Measurements from ENCODE around the gene TMPRSS12.
"Not testable (repeated sequence)": the region's sequence is repeated elsewhere in the genome, so short reads cannot be mapped to it uniquely, and the experiment has no call there.

TMPRSS12 gene, protein sequence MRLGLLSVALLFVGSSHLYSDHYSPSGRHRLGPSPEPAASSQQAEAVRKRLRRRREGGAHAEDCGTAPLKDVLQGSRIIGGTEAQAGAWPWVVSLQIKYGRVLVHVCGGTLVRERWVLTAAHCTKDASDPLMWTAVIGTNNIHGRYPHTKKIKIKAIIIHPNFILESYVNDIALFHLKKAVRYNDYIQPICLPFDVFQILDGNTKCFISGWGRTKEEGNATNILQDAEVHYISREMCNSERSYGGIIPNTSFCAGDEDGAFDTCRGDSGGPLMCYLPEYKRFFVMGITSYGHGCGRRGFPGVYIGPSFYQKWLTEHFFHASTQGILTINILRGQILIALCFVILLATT

DNA sequence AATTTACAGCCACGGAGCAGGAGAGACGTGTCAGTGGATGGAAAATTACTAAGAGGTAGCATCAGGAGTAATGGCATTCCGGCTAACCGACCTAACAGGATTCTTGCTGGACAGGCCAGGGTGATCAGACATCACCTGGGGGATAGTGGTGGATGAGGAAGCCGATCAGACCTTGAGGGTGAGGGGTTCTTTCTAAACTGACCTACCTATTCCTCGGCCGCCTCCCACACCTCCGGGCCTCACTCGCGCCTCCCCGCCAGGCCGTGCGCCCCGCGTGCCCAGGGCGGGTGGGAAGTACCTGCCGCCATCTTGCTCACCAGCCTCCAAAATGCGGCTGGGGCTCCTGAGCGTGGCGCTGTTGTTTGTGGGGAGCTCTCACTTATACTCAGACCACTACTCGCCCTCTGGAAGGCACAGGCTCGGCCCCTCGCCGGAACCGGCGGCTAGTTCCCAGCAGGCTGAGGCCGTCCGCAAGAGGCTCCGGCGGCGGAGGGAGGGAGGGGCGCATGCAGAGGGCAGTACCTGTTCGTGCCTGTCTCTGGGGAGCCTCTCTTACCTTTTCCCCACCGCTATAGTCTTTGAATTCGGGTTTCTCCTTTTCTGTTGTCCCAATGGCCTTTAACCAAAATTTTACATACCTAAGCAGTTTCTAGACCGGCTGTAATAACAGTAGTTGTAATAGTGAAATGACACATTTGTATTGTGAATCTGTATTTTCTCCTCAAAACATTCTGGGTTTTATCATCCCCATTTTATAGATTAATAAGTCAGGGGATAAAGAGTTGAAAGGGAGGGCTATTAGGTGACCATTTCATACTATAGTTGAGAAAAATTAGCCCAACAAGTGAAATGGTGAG lies at the start of gene TMPRSS12:
TSS of gene TMPRSS12 (plus strand) at position 290 of the 857 bp plus-strand sequence. CDS start at position 329, 39 bp downstream.
- no peak for DNase-seq (ENCODE audit: low read depth)
- in situ Hi-C loops (cut with HindIII; ENCODE audit: low sequenced_read_pairs), result no loop called here
- TF ChIP-seq, protein P1, sequence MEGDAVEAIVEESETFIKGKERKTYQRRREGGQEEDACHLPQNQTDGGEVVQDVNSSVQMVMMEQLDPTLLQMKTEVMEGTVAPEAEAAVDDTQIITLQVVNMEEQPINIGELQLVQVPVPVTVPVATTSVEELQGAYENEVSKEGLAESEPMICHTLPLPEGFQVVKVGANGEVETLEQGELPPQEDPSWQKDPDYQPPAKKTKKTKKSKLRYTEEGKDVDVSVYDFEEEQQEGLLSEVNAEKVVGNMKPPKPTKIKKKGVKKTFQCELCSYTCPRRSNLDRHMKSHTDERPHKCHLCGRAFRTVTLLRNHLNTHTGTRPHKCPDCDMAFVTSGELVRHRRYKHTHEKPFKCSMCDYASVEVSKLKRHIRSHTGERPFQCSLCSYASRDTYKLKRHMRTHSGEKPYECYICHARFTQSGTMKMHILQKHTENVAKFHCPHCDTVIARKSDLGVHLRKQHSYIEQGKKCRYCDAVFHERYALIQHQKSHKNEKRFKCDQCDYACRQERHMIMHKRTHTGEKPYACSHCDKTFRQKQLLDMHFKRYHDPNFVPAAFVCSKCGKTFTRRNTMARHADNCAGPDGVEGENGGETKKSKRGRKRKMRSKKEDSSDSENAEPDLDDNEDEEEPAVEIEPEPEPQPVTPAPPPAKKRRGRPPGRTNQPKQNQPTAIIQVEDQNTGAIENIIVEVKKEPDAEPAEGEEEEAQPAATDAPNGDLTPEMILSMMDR (IDR thresholded peaks at IDR 0.05; ENCODE audit: low read depth, low read length, missing control alignments), result no peak
- no peak within 1 kb of the TSS for H3K4me3 ChIP-seq (ENCODE audit: low read depth, low read length)

GRCh38 chr12:50799908-50800307 lies 42.8 kb upstream of the TMPRSS12 start:
- H3K4me3 ChIP-seq (ENCODE audit: low read depth, low read length), result no peak overlapping the region
- in situ Hi-C loops (cut with HindIII; ENCODE audit: low sequenced_read_pairs), result no loop called here
- TF ChIP-seq, protein P1 (IDR thresholded peaks at IDR 0.05; ENCODE audit: low read depth, low read length, missing control alignments), result no peak
- DNase-seq (ENCODE audit: low read depth), result no peak

- no peak overlapping the region for H3K4me3 ChIP-seq (ENCODE audit: low read depth, low read length)
- TF ChIP-seq, protein P1 (IDR thresholded peaks at IDR 0.05; ENCODE audit: low read depth, low read length, missing control alignments), result no peak
- DNase-seq (ENCODE audit: low read depth), result no peak
- in situ Hi-C loops (cut with HindIII; ENCODE audit: low sequenced_read_pairs), result no loop called here
Observed at GRCh38 chr12:50803230-50803875, 39.4 kb upstream of the TMPRSS12 start.

DNA sequence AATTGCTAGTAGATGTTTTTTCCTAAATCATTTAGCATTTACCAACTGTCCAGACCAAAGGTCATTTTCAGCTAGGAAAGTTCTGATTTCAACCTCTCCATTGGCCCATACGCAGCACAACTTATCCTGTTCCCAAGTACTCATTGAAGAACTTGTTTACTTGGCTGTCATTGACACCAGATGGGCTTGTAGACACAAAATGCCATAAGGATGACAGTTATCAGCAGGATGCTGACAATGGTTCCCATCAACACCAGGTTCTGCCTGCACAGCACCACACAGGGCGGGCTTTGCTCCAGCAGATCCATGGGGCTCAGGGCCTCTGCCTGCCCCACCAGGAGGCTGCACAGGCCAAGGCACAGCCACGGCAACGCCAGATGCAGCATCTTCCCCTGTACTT lies 36.5 kb upstream of the TMPRSS12 start:
- TF ChIP-seq, protein P1 (IDR thresholded peaks at IDR 0.05; ENCODE audit: low read depth, low read length, missing control alignments), result no peak
- in situ Hi-C loops (cut with HindIII; ENCODE audit: low sequenced_read_pairs), result no loop called here
- H3K4me3 ChIP-seq (ENCODE audit: low read depth, low read length), result no peak overlapping the region
- DNase-seq (ENCODE audit: low read depth), result no peak

- in situ Hi-C loops (cut with HindIII; ENCODE audit: low sequenced_read_pairs); DNase-seq (ENCODE audit: low read depth): not testable (repeated sequence)
Observed at GRCh38 chr12:50809131-50809530, 33.6 kb upstream of the TMPRSS12 start.

GRCh38 chr12:50814921-50815320 lies 27.8 kb upstream of the TMPRSS12 start:
- in situ Hi-C loops (cut with HindIII; ENCODE audit: low sequenced_read_pairs); H3K4me3 ChIP-seq (ENCODE audit: low read depth, low read length); DNase-seq (ENCODE audit: low read depth): not testable (repeated sequence)

More at GRCh38 chr12:50809131-50809530, 33.6 kb upstream of the TMPRSS12 start:
- not testable (repeated sequence) for H3K4me3 ChIP-seq (ENCODE audit: low read depth, low read length)

GRCh38 chr12:50820177-50820576 lies 22.5 kb upstream of the TMPRSS12 start:
- DNase-seq (ENCODE audit: low read depth), result no peak
- TF ChIP-seq, protein P1 (IDR thresholded peaks at IDR 0.05; ENCODE audit: low read depth, low read length, missing control alignments), result no peak
- in situ Hi-C loops (cut with HindIII; ENCODE audit: low sequenced_read_pairs), result no loop called here
- no peak overlapping the region for H3K4me3 ChIP-seq (ENCODE audit: low read depth, low read length)
